Keratinocyte (primary cell): Measurements from ENCODE around the gene ATF7. TPM values are rescaled to one million over a fixed set of nuclear protein-coding genes. Genes with fewer than 3 reads are reported as not detected.
A peak's percentile ranks its signal among the peaks of the same experiment; 100 is the strongest.

Experiments used
- DNase-seq: peaks from one replicate; pipeline ENCODE4 v3.0.0-alpha.2; 2011; ENCODE audit warnings: low read depth, missing footprints, low spot score
- FAIRE-seq: peaks from 2 replicates; lab custom pipeline; 2011; peaks lifted over from hg19 to GRCh38; lab: Jason Lieb, UNC
- H2AFZ ChIP-seq: 2 replicates; pipeline ENCODE4 v1.6.0; 2012; ENCODE audit warnings: low read length, control low read depth, inconsistent platforms; ENCODE audit not compliant: control insufficient read depth
- H3K27ac ChIP-seq: 2 replicates; pipeline ENCODE4 v1.5.1; 2011; ENCODE audit warnings: low read length; ENCODE audit not compliant: control insufficient read depth, insufficient read depth
- H3K27me3 ChIP-seq: 3 replicates; pipeline ENCODE4 v1.6.0; 2011; ENCODE audit warnings: low read length; ENCODE audit not compliant: control insufficient read depth, insufficient read depth; ENCODE audit errors: extremely low read depth
- H3K36me3 ChIP-seq, 2 experiments: 2 replicates in 1 of 2; 3 replicates in 1 of 2; pipeline ENCODE4 v1.5.1; 2011; ENCODE audit warnings: low read length in 2 of 2, mild to moderate bottlenecking in 1 of 2; ENCODE audit not compliant: control insufficient read depth in 2 of 2, insufficient read depth in 2 of 2; ENCODE audit errors: extremely low read depth in 1 of 2
- H3K4me1 ChIP-seq: 3 replicates; pipeline ENCODE4 v1.5.1; 2011; ENCODE audit warnings: low read length; ENCODE audit not compliant: control insufficient read depth, insufficient read depth; ENCODE audit errors: extremely low read depth
- H3K4me2 ChIP-seq: 3 replicates; pipeline ENCODE4 v1.6.0; 2011; ENCODE audit warnings: low read depth, low read length; ENCODE audit not compliant: control insufficient read depth, insufficient read depth; ENCODE audit errors: extremely low read depth
- H3K4me3 ChIP-seq, 3 experiments: fragments of 200-600 bp in 1 of 3; sonication (generic) in 1 of 3; 2 replicates in 2 of 3; 3 replicates in 1 of 3; pipeline ENCODE4 v1.5.1; 2011 to 2016; ENCODE audit warnings: low read length in 3 of 3, mild to moderate bottlenecking in 3 of 3, control low read depth in 2 of 3, inconsistent platforms in 1 of 3, low read depth in 1 of 3, mixed read lengths in 1 of 3, mixed run types in 1 of 3, moderate library complexity in 1 of 3; ENCODE audit not compliant: control insufficient read depth in 2 of 3, insufficient read depth in 2 of 3; ENCODE audit errors: extremely low read depth in 1 of 3
- H3K79me2 ChIP-seq: 2 replicates; pipeline ENCODE4 v1.6.0; 2012; ENCODE audit warnings: low read length; ENCODE audit not compliant: control insufficient read depth, insufficient read depth
- H3K9ac ChIP-seq: 3 replicates; pipeline ENCODE4 v1.6.0; 2011; ENCODE audit warnings: low read length; ENCODE audit not compliant: control insufficient read depth, insufficient read depth; ENCODE audit errors: extremely low read depth
- H3K9me1 ChIP-seq: 3 replicates; pipeline ENCODE4 v1.6.0; 2011; ENCODE audit warnings: low read length; ENCODE audit not compliant: control insufficient read depth, insufficient read depth; ENCODE audit errors: extremely low read depth
- H3K9me3 ChIP-seq: 2 replicates; pipeline ENCODE4 v1.5.1; 2012; ENCODE audit warnings: low read depth, low read length; ENCODE audit not compliant: control insufficient read depth
- H4K20me1 ChIP-seq: 3 replicates; pipeline ENCODE4 v1.6.0; 2011; ENCODE audit warnings: low read length; ENCODE audit not compliant: control insufficient read depth, insufficient read depth; ENCODE audit errors: extremely low read depth
- CTCF ChIP-seq, 3 experiments: IDR thresholded peaks in 1 of 3; conservative IDR thresholded peaks in 1 of 3; optimal IDR thresholded peaks in 1 of 3; 2 replicates in 2 of 3; 3 replicates in 1 of 3; pipeline versions ENCODE3 to v1.5.1; 2011; ENCODE audit warnings: low read length in 3 of 3, mild to moderate bottlenecking in 3 of 3, moderate library complexity in 2 of 3, control low read depth in 1 of 3, inconsistent platforms in 1 of 3; ENCODE audit not compliant: insufficient read depth in 2 of 3; ENCODE audit errors: extremely low read depth in 1 of 3
- EZH2 ChIP-seq: IDR thresholded peaks from one replicate; pipeline ENCODE4 v1.6.1; 2012; ENCODE audit warnings: inconsistent platforms, mild to moderate bottlenecking, low read length, moderate library complexity
- dilution Hi-C: fragments of 300-500 bp; cut with MboI; formaldehyde crosslinking; loops from one replicate; pipeline ENCODE4 v1.7.0; 2020; ENCODE audit warnings: low sequenced_read_pairs; ENCODE audit not compliant: extremely low pct_ligation_motif_present
- polyA plus RNA-seq, 5 experiments: library from polyadenylated mRNA; depleted of rRNA in 3 of 5; stranded (reverse) in 3 of 5; stranded (forward) in 1 of 5; unstranded in 1 of 5; fragments of >200 nt; gene quantifications; 1 replicate in 1 of 5; 2 replicates in 3 of 5; 3 replicates in 1 of 5; pipeline versions ENCODE4 v1.2.1 to v1.2.3, GENCODE V29; 2011 to 2012; ENCODE audit warnings: missing spikeins in 2 of 5, low read depth in 1 of 5, low replicate concordance in 1 of 5

The ATF7 gene
- polyA plus RNA-seq, 1 donor (not counting 4 experiments of a cell fraction or from before 2014, with no cell fraction given), result 16.3 TPM

GRCh38 chr12:53483979-53484377 is 142.2 kb downstream of the ATF7 start:
- DNase-seq (no peak), FAIRE-seq (no peak)
- TF ChIP-seq EZH2, result no peak
- no peak for TF ChIP-seq CTCF (optimal IDR thresholded peaks at IDR 0.05 in 1 of 3, IDR thresholded peaks at IDR 0.05 in 1 of 3, conservative IDR thresholded peaks at IDR 0.05 in 1 of 3; ENCODE audit: extremely low read depth in 1 of 3, insufficient read depth in 2 of 3, low read length in 3 of 3)
- peaks cover 23% of the 10 kb centered on the region for H3K4me1 ChIP-seq
- H3K27me3 ChIP-seq, result no peaks in the 10 kb centered on the region
- H2AFZ ChIP-seq, result no peak overlapping the region
- no peaks in the 10 kb centered on the region for H3K79me2 ChIP-seq
- no peak overlapping the region for H3K9ac ChIP-seq
- H4K20me1 ChIP-seq, result peaks cover 14% of the 10 kb centered on the region
- no peak overlapping the region for H3K4me3 ChIP-seq
- H3K36me3 ChIP-seq, result peaks cover 16 to 40% of the 10 kb centered on the region in 2 experiments
- H3K27ac ChIP-seq, result no peak overlapping the region
- no peak overlapping the region for H3K4me2 ChIP-seq
- dilution Hi-C loops, result no loop called here
- no peaks in the 10 kb centered on the region for H3K9me3 ChIP-seq
- peaks cover 3% of the 10 kb centered on the region for H3K9me1 ChIP-seq

- Histone ChIP-seq H3K9ac (no peak overlapping the region), H3K9me3 (no peaks in the 10 kb centered on the region), H3K36me3 (peaks cover 18 to 42% of the 10 kb centered on the region in 2 experiments), H4K20me1 (peaks cover 14% of the 10 kb centered on the region), H3K4me2 (no peak overlapping the region), H3K27ac (no peak overlapping the region), H3K4me3 (no peak overlapping the region), H3K27me3 (no peaks in the 10 kb centered on the region), H3K4me1 (peaks cover 23% of the 10 kb centered on the region), H3K9me1 (peaks cover 3% of the 10 kb centered on the region), H3K79me2 (no peaks in the 10 kb centered on the region), H2AFZ (no peak overlapping the region)
- DNase-seq (no peak), FAIRE-seq (peak; percentile 23)
- dilution Hi-C loops, result no loop called here
- TF ChIP-seq CTCF (optimal IDR thresholded peaks at IDR 0.05 in 1 of 3, IDR thresholded peaks at IDR 0.05 in 1 of 3, conservative IDR thresholded peaks at IDR 0.05 in 1 of 3; ENCODE audit: extremely low read depth in 1 of 3, insufficient read depth in 2 of 3, low read length in 3 of 3) (no peak), EZH2 (no peak)
These were observed 142.8 kb downstream of the ATF7 start for GRCh38 chr12:53483225-53483978.
